HEK293 (cell line): ENCODE measurements around the gene LRRC8B.

Source experiments
- TCF7L2 ChIP-seq: IDR thresholded peaks from 2 replicates; pipeline ENCODE4 v1.6.1; 2011; ENCODE audit warnings: low read depth, mild to moderate bottlenecking, inconsistent platforms, low read length, moderate library complexity, borderline replicate concordance
- YY2 ChIP-seq: fragments of 450-650 bp; formaldehyde crosslinking; IDR thresholded peaks from 2 replicates; pipeline ENCODE4 v1.5.1; 2016; ENCODE audit warnings: missing biosample characterization, missing genetic modification characterization
- ZNF184 ChIP-seq: fragments of 450-650 bp; IDR thresholded peaks from 2 replicates; pipeline ENCODE4 v1.5.1; 2018; ENCODE audit warnings: missing biosample characterization, mild to moderate bottlenecking, missing genetic modification characterization
- ZNF26 ChIP-seq: fragments of 450-650 bp; formaldehyde crosslinking; IDR thresholded peaks from 2 replicates; pipeline ENCODE4 v1.5.1; 2016; ENCODE audit warnings: missing biosample characterization, missing genetic modification characterization
- ZNF274 ChIP-seq, 2 experiments: fragments of 200-500 bp in 1 of 2; fragments of 450-650 bp in 1 of 2; sonication (Bioruptor generic) in 1 of 2; formaldehyde crosslinking in 1 of 2; IDR thresholded peaks; 2 replicates each; pipeline versions ENCODE4 v1.5.1 to v1.6.1; 2014 to 2016; ENCODE audit warnings: borderline replicate concordance in 1 of 2, inconsistent platforms in 1 of 2, low read length in 1 of 2, missing biosample characterization in 1 of 2, missing genetic modification characterization in 1 of 2
- ZNF449 ChIP-seq: fragments of 450-650 bp; formaldehyde crosslinking; IDR thresholded peaks from 2 replicates; pipeline ENCODE4 v1.5.1; 2017; ENCODE audit warnings: missing biosample characterization, mild to moderate bottlenecking, missing genetic modification characterization, moderate library complexity
- ZNF571 ChIP-seq: fragments of 450-650 bp; formaldehyde crosslinking; IDR thresholded peaks from 2 replicates; pipeline ENCODE4 v1.5.0; 2017; ENCODE audit warnings: missing biosample characterization, missing genetic modification characterization
- TF ChIP-seq, protein P1 (sequence below): fragments of 450-650 bp; formaldehyde crosslinking; IDR thresholded peaks from 2 replicates; pipeline ENCODE4 v1.5.1; 2016; ENCODE audit warnings: missing biosample characterization, missing genetic modification characterization
- TF ChIP-seq, protein P2 (sequence below): sonication (generic); formaldehyde crosslinking; IDR thresholded peaks from 2 replicates; pipeline ENCODE4 v1.8.1; 2022; ENCODE audit warnings: mild to moderate bottlenecking, moderate library complexity, missing genetic modification reagents

- no peak for TF ChIP-seq ZNF571 (tag by site-specific recombination)
- no peak for TF ChIP-seq TCF7L2
- TF ChIP-seq, protein P1, sequence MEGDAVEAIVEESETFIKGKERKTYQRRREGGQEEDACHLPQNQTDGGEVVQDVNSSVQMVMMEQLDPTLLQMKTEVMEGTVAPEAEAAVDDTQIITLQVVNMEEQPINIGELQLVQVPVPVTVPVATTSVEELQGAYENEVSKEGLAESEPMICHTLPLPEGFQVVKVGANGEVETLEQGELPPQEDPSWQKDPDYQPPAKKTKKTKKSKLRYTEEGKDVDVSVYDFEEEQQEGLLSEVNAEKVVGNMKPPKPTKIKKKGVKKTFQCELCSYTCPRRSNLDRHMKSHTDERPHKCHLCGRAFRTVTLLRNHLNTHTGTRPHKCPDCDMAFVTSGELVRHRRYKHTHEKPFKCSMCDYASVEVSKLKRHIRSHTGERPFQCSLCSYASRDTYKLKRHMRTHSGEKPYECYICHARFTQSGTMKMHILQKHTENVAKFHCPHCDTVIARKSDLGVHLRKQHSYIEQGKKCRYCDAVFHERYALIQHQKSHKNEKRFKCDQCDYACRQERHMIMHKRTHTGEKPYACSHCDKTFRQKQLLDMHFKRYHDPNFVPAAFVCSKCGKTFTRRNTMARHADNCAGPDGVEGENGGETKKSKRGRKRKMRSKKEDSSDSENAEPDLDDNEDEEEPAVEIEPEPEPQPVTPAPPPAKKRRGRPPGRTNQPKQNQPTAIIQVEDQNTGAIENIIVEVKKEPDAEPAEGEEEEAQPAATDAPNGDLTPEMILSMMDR (tag by site-specific recombination) = no peak
- TF ChIP-seq ZNF449 (tag by site-specific recombination) = no peak
- TF ChIP-seq, protein P2, sequence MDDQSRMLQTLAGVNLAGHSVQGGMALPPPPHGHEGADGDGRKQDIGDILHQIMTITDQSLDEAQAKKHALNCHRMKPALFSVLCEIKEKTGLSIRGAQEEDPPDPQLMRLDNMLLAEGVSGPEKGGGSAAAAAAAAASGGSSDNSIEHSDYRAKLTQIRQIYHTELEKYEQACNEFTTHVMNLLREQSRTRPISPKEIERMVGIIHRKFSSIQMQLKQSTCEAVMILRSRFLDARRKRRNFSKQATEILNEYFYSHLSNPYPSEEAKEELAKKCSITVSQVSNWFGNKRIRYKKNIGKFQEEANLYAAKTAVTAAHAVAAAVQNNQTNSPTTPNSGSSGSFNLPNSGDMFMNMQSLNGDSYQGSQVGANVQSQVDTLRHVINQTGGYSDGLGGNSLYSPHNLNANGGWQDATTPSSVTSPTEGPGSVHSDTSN (CRISPR knock-in tag) = no peak
- no peak for TF ChIP-seq ZNF184 (tag by site-specific recombination)
- TF ChIP-seq ZNF274 (IDR thresholded peaks at IDR 0.05; ENCODE audit: low read length) = no peak
- no peak for TF ChIP-seq ZNF274 (tag by site-specific recombination; IDR thresholded peaks at IDR 0.05; ENCODE audit: borderline replicate concordance)
- no peak for TF ChIP-seq ZNF26 (tag by site-specific recombination)
- no peak for TF ChIP-seq YY2 (tag by site-specific recombination)
Observed at GRCh38 chr1:89483757-89484077, 40.9 kb upstream of the LRRC8B start.
